ENCODE data around the gene ACP2. TPM values are rescaled to one million over a fixed set of nuclear protein-coding genes. Genes with fewer than 3 reads are reported as not detected.
"Not testable (repeated sequence)": the region's sequence is repeated elsewhere in the genome, so short reads cannot be mapped to it uniquely, and the experiment has no call there.

The ACP2 gene
- total and polyA plus RNA-seq, 2 donors (not counting 1 experiment from before 2014, with no cell fraction given) = 16.3 to 29.5 TPM

GRCh38 chr11:47201015-47201414 is 47.6 kb downstream of the ACP2 start:
- no peak overlapping the region for H3K27ac ChIP-seq (ENCODE audit: low read length in 2 of 2)
- H3K4me3 ChIP-seq (ENCODE audit: control extremely low read depth in 1 of 5, extremely low read depth in 1 of 5, insufficient read depth in 1 of 5, low read depth in 2 of 5, low read length in 4 of 5) = no peak overlapping the region
- no peaks in the 10 kb centered on the region for H4K20me1 ChIP-seq (ENCODE audit: control insufficient read depth, insufficient read depth, low read length, poor library complexity, severe bottlenecking)
- WGBS (ENCODE audit: insufficient coverage) = 86% methylated on average over 4 of the region's 4 CpGs
- H3K9me3 ChIP-seq (ENCODE audit: control extremely low read depth in 1 of 3, control insufficient read depth in 2 of 3, insufficient read depth in 1 of 3, low read length in 2 of 3) = no peaks in the 10 kb centered on the region
- no peaks in the 10 kb centered on the region for H3K27me3 ChIP-seq (replicated peaks in 1 of 4; ENCODE audit: control extremely low read depth in 1 of 4, control insufficient read depth in 3 of 4, insufficient read depth in 4 of 4, low read length in 3 of 4)
- TF ChIP-seq EZH2 (IDR thresholded peaks at IDR 0.05; ENCODE audit: borderline replicate concordance, insufficient read depth, low read depth, low read length, poor library complexity, severe bottlenecking) (no peak), CTCF (IDR thresholded peaks at IDR 0.05) (no peak)
- intact Hi-C loops (cut with micrococcal nuclease) = no loop called here
- no peaks in the 10 kb centered on the region for H3K9me3 Mint-ChIP-seq (ENCODE audit: insufficient read depth)
- no peak overlapping the region for H3K9ac ChIP-seq (ENCODE audit: low read length)
- no peaks in the 10 kb centered on the region for H3K4me1 Mint-ChIP-seq
- DNase-seq = no peak
- H2AFZ ChIP-seq (ENCODE audit: insufficient read depth, low read depth, low read length, poor library complexity, severe bottlenecking) = no peak overlapping the region
- H3K79me2 ChIP-seq (ENCODE audit: control insufficient read depth, insufficient read depth, low read length) = no peaks in the 10 kb centered on the region
- H3K4me1 ChIP-seq (ENCODE audit: control insufficient read depth in 2 of 2, insufficient read depth in 2 of 2, low read length in 2 of 2) = no peaks in the 10 kb centered on the region
- H3K27ac Mint-ChIP-seq = no peak overlapping the region
- peaks cover 5% of the 10 kb centered on the region for H3K27me3 Mint-ChIP-seq
- POLR2A ChIA-PET = no interaction called here
- H3K4me3 Mint-ChIP-seq = no peak overlapping the region
- H3K4me2 ChIP-seq (replicated peaks; ENCODE audit: low read depth, low read length, poor library complexity, severe bottlenecking) = no peak overlapping the region
- no peaks in the 10 kb centered on the region for H3K36me3 ChIP-seq (replicated peaks in 1 of 2; ENCODE audit: control extremely low read depth in 1 of 2, control insufficient read depth in 1 of 2, extremely low read depth in 1 of 2, insufficient read depth in 2 of 2, low read length in 1 of 2)
- ATAC-seq (ENCODE audit: low read depth) = no peak
- CTCF ChIA-PET = no interaction called here

GRCh38 chr11:47198161-47198560 is 50.5 kb downstream of the ACP2 start:
- H3K4me1 ChIP-seq (ENCODE audit: control insufficient read depth in 2 of 2, insufficient read depth in 2 of 2, low read length in 2 of 2); H3K27ac Mint-ChIP-seq; H3K27me3 ChIP-seq (replicated peaks in 1 of 4; ENCODE audit: control extremely low read depth in 1 of 4, control insufficient read depth in 3 of 4, insufficient read depth in 4 of 4, low read length in 3 of 4); H3K4me1 Mint-ChIP-seq; H3K36me3 ChIP-seq (replicated peaks in 1 of 2; ENCODE audit: control extremely low read depth in 1 of 2, control insufficient read depth in 1 of 2, extremely low read depth in 1 of 2, insufficient read depth in 2 of 2, low read length in 1 of 2); H3K27ac ChIP-seq (ENCODE audit: low read length in 2 of 2); POLR2A ChIA-PET; H3K9me3 ChIP-seq (ENCODE audit: control extremely low read depth in 1 of 3, control insufficient read depth in 2 of 3, insufficient read depth in 1 of 3, low read length in 2 of 3); ATAC-seq (ENCODE audit: low read depth); H4K20me1 ChIP-seq (ENCODE audit: control insufficient read depth, insufficient read depth, low read length, poor library complexity, severe bottlenecking); H3K4me3 Mint-ChIP-seq; H3K9me3 Mint-ChIP-seq (ENCODE audit: insufficient read depth); H3K9ac ChIP-seq (ENCODE audit: low read length); CTCF ChIA-PET; DNase-seq; H3K4me3 ChIP-seq (ENCODE audit: control extremely low read depth in 1 of 5, extremely low read depth in 1 of 5, insufficient read depth in 1 of 5, low read depth in 2 of 5, low read length in 4 of 5); H3K79me2 ChIP-seq (ENCODE audit: control insufficient read depth, insufficient read depth, low read length); intact Hi-C loops (cut with micrococcal nuclease); H3K4me2 ChIP-seq (replicated peaks; ENCODE audit: low read depth, low read length, poor library complexity, severe bottlenecking); H2AFZ ChIP-seq (ENCODE audit: insufficient read depth, low read depth, low read length, poor library complexity, severe bottlenecking): not testable (repeated sequence)
- peaks cover 17% of the 10 kb centered on the region for H3K27me3 Mint-ChIP-seq
- WGBS (ENCODE audit: insufficient coverage) = 100% methylated on average over 6 of the region's 9 CpGs

All from B cell (primary cell).